KMS-11 (cell line): Measurements from ENCODE around the gene MRPL3.

Source experiments
- H2AFZ ChIP-seq: fragments of 200-600 bp; sonication (generic); 2 replicates; pipeline ENCODE4 v1.6.1; 2016; ENCODE audit warnings: antibody characterized with exemption, mixed run types, low read depth
- H3K27ac ChIP-seq: fragments of 200-600 bp; sonication (generic); 2 replicates; pipeline ENCODE4 v1.6.1; 2016; ENCODE audit warnings: mild to moderate bottlenecking, mixed run types
- H3K27me3 ChIP-seq: fragments of 200-600 bp; sonication (generic); 2 replicates; pipeline ENCODE4 v1.6.1; 2017; ENCODE audit warnings: mild to moderate bottlenecking, low read depth, mixed run types, moderate library complexity; ENCODE audit not compliant: insufficient read depth
- H3K36me3 ChIP-seq: fragments of 200-600 bp; sonication (generic); 2 replicates; pipeline ENCODE4 v1.6.1; 2017; ENCODE audit warnings: mild to moderate bottlenecking, mixed run types; ENCODE audit not compliant: insufficient read depth
- H3K4me1 ChIP-seq: fragments of 200-600 bp; sonication (generic); 2 replicates; pipeline ENCODE4 v1.6.1; 2016; ENCODE audit warnings: mild to moderate bottlenecking, low read depth, mixed run types; ENCODE audit not compliant: poor library complexity, severe bottlenecking
- H3K4me2 ChIP-seq: fragments of 200-600 bp; sonication (generic); 2 replicates; pipeline ENCODE4 v1.7.0; 2016; ENCODE audit warnings: mild to moderate bottlenecking, mixed run types
- H3K4me3 ChIP-seq: fragments of 200-600 bp; sonication (generic); IDR thresholded peaks from 2 replicates; pipeline ENCODE4 v1.6.1; 2017; ENCODE audit warnings: low read depth, low read length, mixed read lengths; ENCODE audit not compliant: insufficient read depth
- H3K79me2 ChIP-seq: fragments of 200-600 bp; sonication (generic); 2 replicates; pipeline ENCODE4 v1.6.1; 2016; ENCODE audit warnings: low read depth, mixed run types; ENCODE audit not compliant: insufficient read depth
- H3K9ac ChIP-seq: fragments of 200-600 bp; sonication (generic); 2 replicates; pipeline ENCODE4 v1.6.1; 2016; ENCODE audit warnings: mild to moderate bottlenecking, mixed run types
- H4K20me1 ChIP-seq: fragments of 200-600 bp; sonication (generic); 2 replicates; pipeline ENCODE4 v1.6.1; 2016; ENCODE audit warnings: mild to moderate bottlenecking, mixed run types; ENCODE audit not compliant: insufficient read depth
- CTCF ChIP-seq: fragments of 200-600 bp; sonication (generic); conservative IDR thresholded peaks from 2 replicates; pipeline ENCODE4 v1.6.1; 2017; ENCODE audit warnings: low read depth, mild to moderate bottlenecking, antibody characterized with exemption, low read length, moderate library complexity, mixed read lengths

The MRPL3 gene

GRCh38 chr3:131457220-131457619 is 45.6 kb downstream of the MRPL3 start:
- H3K4me3 ChIP-seq: no peak overlapping the region
- no peak overlapping the region for H3K27ac ChIP-seq
- no peaks in the 10 kb centered on the region for H4K20me1 ChIP-seq
- no peak overlapping the region for H3K9ac ChIP-seq
- H3K4me1 ChIP-seq: no peaks in the 10 kb centered on the region
- H3K4me2 ChIP-seq: no peak overlapping the region
- no peaks in the 10 kb centered on the region for H3K27me3 ChIP-seq
- no peak for TF ChIP-seq CTCF
- H3K36me3 ChIP-seq: peaks cover 3% of the 10 kb centered on the region; the same call in 1 of the 2 replicates
- no peaks in the 10 kb centered on the region for H3K79me2 ChIP-seq
- H2AFZ ChIP-seq: no peak overlapping the region

GRCh38 chr3:131454501-131454900 is 48.3 kb downstream of the MRPL3 start:
- no peak overlapping the region for H3K4me2 ChIP-seq
- H3K79me2 ChIP-seq: no peaks in the 10 kb centered on the region
- no peaks in the 10 kb centered on the region for H3K36me3 ChIP-seq
- no peak overlapping the region for H3K27ac ChIP-seq
- H3K4me3 ChIP-seq: no peak overlapping the region
- no peak overlapping the region for H2AFZ ChIP-seq
- no peak for TF ChIP-seq CTCF
- no peaks in the 10 kb centered on the region for H3K27me3 ChIP-seq
- no peaks in the 10 kb centered on the region for H3K4me1 ChIP-seq
- H3K9ac ChIP-seq: no peak overlapping the region
- no peaks in the 10 kb centered on the region for H4K20me1 ChIP-seq

GRCh38 chr3:131453533-131453932 is 49.2 kb downstream of the MRPL3 start:
- H3K4me3 ChIP-seq: no peak overlapping the region
- H3K4me2 ChIP-seq: no peak overlapping the region
- H3K79me2 ChIP-seq: no peaks in the 10 kb centered on the region
- no peak overlapping the region for H3K9ac ChIP-seq
- no peak overlapping the region for H3K27ac ChIP-seq
- H3K27me3 ChIP-seq: no peaks in the 10 kb centered on the region
- H2AFZ ChIP-seq: no peak overlapping the region
- no peaks in the 10 kb centered on the region for H3K36me3 ChIP-seq
- TF ChIP-seq CTCF: no peak
- no peaks in the 10 kb centered on the region for H4K20me1 ChIP-seq
- no peaks in the 10 kb centered on the region for H3K4me1 ChIP-seq

- Histone ChIP-seq H2AFZ (no peak overlapping the region), H3K4me2 (no peak overlapping the region), H3K4me1 (no peaks in the 10 kb centered on the region), H3K9ac (no peak overlapping the region), H3K4me3 (no peak overlapping the region), H3K27me3 (no peaks in the 10 kb centered on the region), H3K36me3 (no peaks in the 10 kb centered on the region), H3K79me2 (no peaks in the 10 kb centered on the region), H4K20me1 (no peaks in the 10 kb centered on the region), H3K27ac (no peak overlapping the region)
- TF ChIP-seq CTCF: no peak
Observed at GRCh38 chr3:131447349-131447748, 55.4 kb downstream of the MRPL3 start.

- Histone ChIP-seq H3K4me2 (no peak overlapping the region), H3K9ac (no peak overlapping the region), H3K4me1 (no peaks in the 10 kb centered on the region), H3K36me3 (no peaks in the 10 kb centered on the region), H3K4me3 (no peak overlapping the region), H4K20me1 (no peaks in the 10 kb centered on the region), H3K79me2 (no peaks in the 10 kb centered on the region), H3K27me3 (no peaks in the 10 kb centered on the region), H3K27ac (no peak overlapping the region), H2AFZ (no peak overlapping the region)
- TF ChIP-seq CTCF: no peak
Observed at GRCh38 chr3:131444180-131444579, 58.6 kb downstream of the MRPL3 start.
